Common myeloid progenitor, CD34-positive (primary cell): ENCODE measurements around the gene FXN.
A peak's percentile ranks its signal among the peaks of the same experiment; 100 is the strongest.
"Not testable (repeated sequence)": the region's sequence is repeated elsewhere in the genome, so short reads cannot be mapped to it uniquely, and the experiment has no call there.

Source experiments
- CTCF ChIA-PET: fragments of 350-600 bp; sonication (Branson Sonifier 250); formaldehyde crosslinking; loops from one replicate; lab custom pipeline; 2021; ENCODE audit warnings: antibody characterized with exemption; lab: Charles Lee
- POLR2A ChIA-PET: fragments of 350-600 bp; sonication (Branson Sonifier 250); formaldehyde crosslinking; loops from one replicate; lab custom pipeline; 2021; ENCODE audit warnings: antibody characterized with exemption; lab: Charles Lee
- DNase-seq, 3 donors: peaks; one replicate each; pipeline versions ENCODE4 v3.0.0 to v3.0.0-alpha.2; 2013
- H3K27ac ChIP-seq, 2 experiments: 1 replicate in 1 of 2; 2 replicates in 1 of 2; pipeline ENCODE4 v1.7.0; 2013; ENCODE audit warnings: inconsistent platforms in 2 of 2, low read length in 2 of 2, mild to moderate bottlenecking in 2 of 2, low read depth in 1 of 2, moderate library complexity in 1 of 2; ENCODE audit not compliant: severe bottlenecking in 2 of 2, insufficient read depth in 1 of 2, poor library complexity in 1 of 2
- H3K27me3 ChIP-seq, 5 experiments: replicated peaks in 2 of 5; 1 replicate in 3 of 5; 2 replicates in 2 of 5; pipeline versions ENCODE4 v1.6.1 to v1.7.0; 2013; ENCODE audit warnings: low read length in 4 of 5, mild to moderate bottlenecking in 2 of 5, moderate library complexity in 2 of 5, inconsistent platforms in 1 of 5; ENCODE audit not compliant: insufficient read depth in 5 of 5, control insufficient read depth in 4 of 5
- H3K36me3 ChIP-seq, 4 experiments: 1 replicate in 2 of 4; 2 replicates in 2 of 4; pipeline versions ENCODE4 v1.6.1 to v1.7.0; 2013; ENCODE audit warnings: low read length in 3 of 4, control low read depth in 1 of 4, mild to moderate bottlenecking in 1 of 4; ENCODE audit not compliant: control insufficient read depth in 4 of 4, insufficient read depth in 4 of 4
- H3K4me1 ChIP-seq, 4 experiments: 1 replicate in 3 of 4; 2 replicates in 1 of 4; pipeline versions ENCODE4 v1.6.1 to v1.7.1; 2013; ENCODE audit warnings: low read length in 3 of 4, mild to moderate bottlenecking in 3 of 4, control low read depth in 1 of 4, inconsistent platforms in 1 of 4, moderate library complexity in 1 of 4; ENCODE audit not compliant: control insufficient read depth in 4 of 4, insufficient read depth in 4 of 4; ENCODE audit errors: control extremely low read depth in 1 of 4
- H3K4me3 ChIP-seq, 7 experiments: 1 replicate in 4 of 7; 2 replicates in 3 of 7; pipeline versions ENCODE4 v1.5.1 to v1.7.0; 2013; ENCODE audit warnings: mild to moderate bottlenecking in 7 of 7, low read length in 6 of 7, moderate library complexity in 6 of 7, inconsistent platforms in 2 of 7, low read depth in 2 of 7, control low read depth in 1 of 7; ENCODE audit not compliant: insufficient read depth in 4 of 7, control insufficient read depth in 1 of 7; ENCODE audit errors: extremely low read depth in 1 of 7
- H3K9me3 ChIP-seq, 5 experiments: 1 replicate in 4 of 5; 2 replicates in 1 of 5; pipeline versions ENCODE4 v1.6.1 to v1.7.1; 2013; ENCODE audit warnings: low read length in 4 of 5, mild to moderate bottlenecking in 2 of 5, inconsistent platforms in 1 of 5, low read depth in 1 of 5, moderate library complexity in 1 of 5; ENCODE audit not compliant: control insufficient read depth in 4 of 5, insufficient read depth in 2 of 5; ENCODE audit errors: control extremely low read depth in 1 of 5
- WGBS: methylation state at CpG from one replicate; pipeline ENCODE4 v1.1.5; 2013; ENCODE audit not compliant: insufficient coverage; 5-methylcytosine and 5-hydroxymethylcytosine counted together

The FXN gene

DNA sequence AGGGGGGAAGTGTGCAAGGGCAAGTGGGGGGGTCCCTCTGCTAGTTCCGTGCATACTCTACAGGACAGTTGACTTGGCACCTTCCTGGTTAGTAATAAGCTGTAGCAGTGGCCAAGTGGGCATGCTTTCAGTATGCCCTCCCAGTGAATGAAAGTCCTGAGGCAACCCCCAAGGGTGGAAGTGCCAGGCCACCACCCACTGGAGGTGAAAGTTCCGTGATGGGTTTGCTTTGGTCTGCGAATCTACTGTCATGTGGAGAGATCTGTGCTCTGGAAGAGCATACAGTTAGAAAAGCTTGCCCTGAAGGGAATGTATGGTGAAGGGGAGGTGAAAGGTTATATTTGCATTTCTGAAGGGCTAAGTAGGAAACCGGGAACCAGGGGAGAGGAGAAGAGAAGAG lies 10.3 kb downstream of the FXN start:
- WGBS, result 96% methylated on average over 3 of the region's 4 CpGs
- H3K4me1 ChIP-seq, result peaks cover 0 to 28% (median 22%) of the 10 kb centered on the region in 4 experiments
- DNase-seq, result no peak
- H3K4me3 ChIP-seq, result no peak overlapping the region
- H3K27me3 ChIP-seq, result no peaks in the 10 kb centered on the region
- no peak overlapping the region for H3K27ac ChIP-seq
- POLR2A ChIA-PET, result no interaction called here
- H3K9me3 ChIP-seq, result no peaks in the 10 kb centered on the region
- CTCF ChIA-PET, result interaction anchor here (1.0 to 13.8 kb wide), 3 partner anchors 8 to 162 kb away, joined by 3 to 244 read pairs (median 18); no protein-coding TSS in a partner anchor
- H3K36me3 ChIP-seq, result peaks cover 2 to 35% (median 16%) of the 10 kb centered on the region in 4 experiments

DNA sequence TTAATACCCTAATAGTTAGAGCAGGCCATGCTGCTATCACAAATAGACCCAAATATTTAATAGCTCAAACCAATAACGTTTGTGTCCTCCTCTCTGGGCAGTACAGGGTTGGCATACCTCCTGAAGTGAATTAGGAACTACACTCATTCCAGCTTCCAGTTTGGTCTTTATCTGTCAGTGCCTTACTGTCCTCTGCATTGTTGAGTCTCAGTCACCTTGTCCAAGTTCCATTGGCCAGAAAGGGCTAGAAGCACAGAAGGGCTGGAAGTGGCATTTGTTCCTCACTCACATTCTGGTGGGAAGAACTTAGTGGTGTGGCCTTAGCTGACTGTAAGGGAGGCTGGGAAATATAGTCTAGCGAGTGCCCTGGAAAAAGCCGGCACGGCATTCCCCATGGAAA lies 11.2 kb downstream of the FXN start:
- Histone ChIP-seq H3K36me3 (peaks cover 2 to 29% (median 16%) of the 10 kb centered on the region in 4 experiments), H3K4me3 (no peak overlapping the region), H3K27me3 (no peaks in the 10 kb centered on the region), H3K4me1 (peaks cover 0 to 28% (median 22%) of the 10 kb centered on the region in 4 experiments), H3K27ac (no peak overlapping the region), H3K9me3 (no peaks in the 10 kb centered on the region)
- ChIA-PET POLR2A (interaction anchor here (1.6 kb wide), 1 partner anchor 10 kb away, joined by 5 read pairs; no protein-coding TSS in a partner anchor), CTCF (interaction anchor here (0.8 to 13.8 kb wide), 5 partner anchors 9 to 161 kb away, joined by 3 to 244 read pairs (median 4); no protein-coding TSS in a partner anchor)
- 74% methylated on average over 4 of the region's 4 CpGs for WGBS
- DNase-seq, result no peak

DNA sequence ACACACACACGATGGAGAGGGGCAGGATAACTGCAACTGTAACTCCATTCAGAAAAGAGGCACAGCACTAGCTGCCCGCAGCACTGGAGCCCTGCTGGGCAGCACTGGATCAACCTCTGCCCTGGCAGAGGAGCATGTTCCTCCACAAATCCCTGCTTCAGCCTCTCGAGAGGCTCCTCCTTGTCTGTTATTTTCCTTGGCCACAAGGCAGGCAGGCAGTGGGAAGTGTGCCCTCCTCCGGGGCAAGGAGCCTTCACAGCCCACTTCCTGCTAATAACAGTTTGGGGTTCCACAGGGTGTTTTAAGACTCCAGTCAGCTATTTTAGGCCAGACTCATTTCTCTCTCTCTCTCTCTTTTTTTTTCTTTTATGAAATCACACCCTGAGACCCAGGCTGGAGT lies 11.8 kb downstream of the FXN start:
- Histone ChIP-seq H3K27ac (no peak overlapping the region), H3K4me3 (peak overlapping the region in 1 of 7 experiments; percentile 7), H3K36me3 (peaks cover 2 to 27% (median 16%) of the 10 kb centered on the region in 4 experiments), H3K9me3 (no peaks in the 10 kb centered on the region), H3K4me1 (peaks cover 0 to 28% (median 22%) of the 10 kb centered on the region in 4 experiments), H3K27me3 (no peaks in the 10 kb centered on the region)
- DNase-seq, result peak in 2 of 3 donors; percentile 61 to 66
- POLR2A ChIA-PET, result interaction anchor here (1.6 kb wide), 1 partner anchor 11 kb away, joined by 5 read pairs; no protein-coding TSS in a partner anchor
- 7% methylated on average over 3 of the region's 4 CpGs for WGBS
- CTCF ChIA-PET, result interaction anchor here (0.8 to 13.8 kb wide), 6 partner anchors 9 to 148 kb away, joined by 3 to 244 read pairs (median 3); partner anchors contain the start of gene FXN

DNA sequence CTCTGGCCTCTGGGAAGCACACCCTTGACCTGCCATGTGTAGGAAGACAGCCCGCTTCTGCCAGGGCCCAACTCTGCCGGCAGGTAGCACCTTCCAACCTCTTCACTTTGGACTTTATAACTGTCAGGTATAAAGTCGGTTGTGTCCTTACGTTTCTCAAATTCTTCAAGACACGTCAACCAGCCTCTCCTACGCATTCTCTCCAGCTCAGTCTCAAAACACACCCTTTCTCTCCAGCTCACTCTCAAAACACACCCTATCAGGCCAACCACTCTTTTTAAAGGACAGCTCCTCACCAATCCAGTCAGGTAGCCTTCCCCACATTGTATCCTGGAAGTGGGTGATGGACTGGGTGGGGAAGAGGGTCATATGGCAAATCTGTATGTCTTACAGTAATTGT lies 13.5 kb downstream of the FXN start:
- peaks cover 0 to 26% (median 21%) of the 10 kb centered on the region in 4 experiments for H3K4me1 ChIP-seq
- no peak for DNase-seq
- no peak overlapping the region for H3K4me3 ChIP-seq
- H3K27me3 ChIP-seq, result no peaks in the 10 kb centered on the region
- 94% methylated on average over 6 of the region's 6 CpGs for WGBS
- POLR2A ChIA-PET, result no interaction called here
- CTCF ChIA-PET, result interaction anchor here (0.8 to 13.8 kb wide), 5 partner anchors 11 to 146 kb away, joined by 3 to 244 read pairs (median 4); partner anchors contain the start of gene FXN
- peaks cover 2 to 29% (median 15%) of the 10 kb centered on the region in 4 experiments for H3K36me3 ChIP-seq
- no peaks in the 10 kb centered on the region for H3K9me3 ChIP-seq
- H3K27ac ChIP-seq, result no peak overlapping the region

DNA sequence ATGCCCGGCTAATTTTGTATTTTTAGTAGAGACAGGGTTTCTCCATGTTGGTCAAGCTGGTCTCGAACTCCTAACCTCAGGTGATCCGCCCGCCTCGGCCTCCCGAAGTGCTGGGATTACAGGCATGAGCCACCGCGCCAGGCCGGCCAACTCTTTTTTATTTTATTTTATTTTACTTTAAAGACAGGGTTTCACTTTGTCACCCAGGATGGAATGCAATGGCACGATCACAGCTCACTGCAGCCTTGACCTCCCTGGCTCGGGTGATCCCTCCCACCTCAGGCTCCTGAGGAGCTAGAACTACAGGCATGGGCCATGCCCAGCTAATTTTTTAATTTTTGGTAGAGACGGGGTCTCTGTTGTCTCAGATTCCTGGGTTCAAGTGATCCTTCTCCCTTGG lies 15.4 kb downstream of the FXN start:
- POLR2A ChIA-PET, H3K27me3 ChIP-seq, H3K27ac ChIP-seq, H3K9me3 ChIP-seq, DNase-seq, H3K4me3 ChIP-seq: not testable (repeated sequence)
- peaks cover 2 to 33% (median 19%) of the 10 kb centered on the region in 4 experiments for H3K36me3 ChIP-seq
- 100% methylated on average over 3 of the region's 12 CpGs for WGBS
- peaks cover 0 to 15% (median 12%) of the 10 kb centered on the region in 4 experiments for H3K4me1 ChIP-seq
- CTCF ChIA-PET, result interaction anchor here (1.2 to 13.8 kb wide), 4 partner anchors 8 to 145 kb away, joined by 4 to 244 read pairs (median 4); partner anchors contain the start of gene FXN

DNA sequence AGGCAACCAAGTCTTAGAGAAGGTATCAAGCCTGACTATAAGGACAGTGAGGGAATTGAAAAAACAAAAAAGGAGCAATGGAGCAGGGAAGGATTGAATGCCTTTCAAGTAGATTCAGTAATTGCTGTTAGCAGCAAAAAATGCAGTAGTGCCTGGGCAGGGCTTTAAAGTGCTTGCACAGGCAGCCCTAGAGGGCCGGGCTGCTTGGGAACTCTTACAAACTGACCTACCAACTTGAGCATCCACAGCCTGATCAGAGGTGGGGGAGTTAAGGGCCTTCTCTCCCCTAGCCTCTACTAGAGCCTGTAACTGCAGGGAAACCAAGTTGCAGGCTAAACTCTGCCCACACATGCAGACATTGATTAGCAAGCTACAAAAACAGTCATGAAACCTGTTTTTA lies 19.4 kb downstream of the FXN start:
- WGBS, result 100% methylated on average over 1 of the region's 1 CpG

More for the DNA sequence above, 19.4 kb downstream of the FXN start:
- DNase-seq, result no peak
- ChIA-PET CTCF (interaction anchor here (0.6 to 13.8 kb wide), 12 partner anchors 9 to 168 kb away, joined by 3 to 244 read pairs (median 8); no protein-coding TSS in a partner anchor), POLR2A (no interaction called here)
- peaks cover 0 to 6% (median 1%) of the 10 kb centered on the region in 4 experiments for H3K4me1 ChIP-seq
- no peaks in the 10 kb centered on the region for H3K9me3 ChIP-seq
- H3K36me3 ChIP-seq, result peaks cover 2 to 25% (median 17%) of the 10 kb centered on the region in 4 experiments
- no peaks in the 10 kb centered on the region for H3K27me3 ChIP-seq
- no peak overlapping the region for H3K27ac ChIP-seq
- no peak overlapping the region for H3K4me3 ChIP-seq
